GM21528 (cell line): Measurements from ENCODE around the gene ZCCHC8.
"Not testable (repeated sequence)": the region's sequence is repeated elsewhere in the genome, so short reads cannot be mapped to it uniquely, and the experiment has no call there.

Experiments used
- ATAC-seq: cut with Tn5 transposase; IDR thresholded peaks from one replicate; pipeline ENCODE4 v1.9.1; 2021; ENCODE audit warnings: mild to moderate bottlenecking, moderate library complexity; ENCODE audit not compliant: unreplicated experiment, low FRiP score

ZCCHC8 gene

DNA sequence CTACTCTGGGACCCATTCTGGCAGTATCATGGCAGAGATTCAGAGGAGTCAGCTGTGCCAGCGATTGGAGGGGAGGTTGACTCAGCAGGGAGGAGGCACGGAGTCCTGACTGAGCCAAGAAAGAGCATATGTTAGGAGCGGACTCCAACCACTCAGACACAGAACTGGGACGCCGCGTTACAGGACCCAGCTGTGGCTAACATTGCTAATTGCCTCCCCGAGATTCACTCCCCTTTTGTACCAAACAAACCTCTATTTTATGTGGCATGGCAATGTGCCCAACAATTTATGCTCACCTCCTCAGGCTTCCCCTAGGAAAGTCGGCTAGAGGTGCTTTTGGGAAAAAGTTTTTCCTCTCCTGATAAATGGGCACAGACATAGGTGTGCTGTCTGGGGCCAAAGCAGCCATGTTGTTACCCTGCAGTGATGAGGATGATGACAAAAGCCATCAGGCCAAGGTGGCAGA is 63.0 kb downstream of the ZCCHC8 start:
- no peak for ATAC-seq

DNA sequence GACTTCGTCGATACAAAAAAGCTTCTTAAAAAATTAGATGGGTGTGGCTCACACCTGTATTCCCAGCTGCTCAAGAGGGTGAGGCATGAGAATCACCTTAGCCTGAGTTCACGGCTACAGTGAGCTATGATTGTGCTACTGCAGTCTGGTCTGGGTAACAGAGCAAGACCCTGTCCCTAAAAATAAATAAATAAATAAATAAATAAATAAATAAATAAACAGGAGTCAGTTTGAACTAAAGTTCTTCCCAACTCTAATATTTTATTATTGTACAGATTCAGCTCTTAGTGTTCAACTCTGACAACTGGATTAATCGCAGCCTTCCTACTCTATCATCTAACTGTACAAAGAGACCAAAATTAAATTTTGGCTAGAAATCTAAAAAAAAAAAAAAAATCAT is 65.5 kb downstream of the ZCCHC8 start:
- no peak for ATAC-seq

DNA sequence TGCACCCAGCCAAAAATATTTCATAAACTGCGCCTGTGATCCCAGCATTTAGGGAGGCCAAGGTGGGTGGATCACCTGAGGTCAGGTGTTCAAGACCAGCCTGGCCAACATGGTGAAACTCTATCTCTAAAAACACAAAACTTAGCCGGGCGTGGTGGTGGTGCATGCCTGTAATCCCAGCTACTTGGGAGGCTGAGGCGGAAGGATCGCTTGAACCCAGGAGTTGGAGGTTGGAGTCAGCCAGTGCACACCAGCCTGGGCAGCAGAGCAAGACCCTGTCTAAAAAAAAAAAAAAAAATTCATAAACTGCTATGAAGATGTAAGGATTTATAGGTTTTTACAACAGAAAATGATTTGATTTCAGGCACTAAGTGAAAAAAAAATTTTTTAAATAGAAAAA is 71.7 kb downstream of the ZCCHC8 start:
- ATAC-seq = not testable (repeated sequence)

DNA sequence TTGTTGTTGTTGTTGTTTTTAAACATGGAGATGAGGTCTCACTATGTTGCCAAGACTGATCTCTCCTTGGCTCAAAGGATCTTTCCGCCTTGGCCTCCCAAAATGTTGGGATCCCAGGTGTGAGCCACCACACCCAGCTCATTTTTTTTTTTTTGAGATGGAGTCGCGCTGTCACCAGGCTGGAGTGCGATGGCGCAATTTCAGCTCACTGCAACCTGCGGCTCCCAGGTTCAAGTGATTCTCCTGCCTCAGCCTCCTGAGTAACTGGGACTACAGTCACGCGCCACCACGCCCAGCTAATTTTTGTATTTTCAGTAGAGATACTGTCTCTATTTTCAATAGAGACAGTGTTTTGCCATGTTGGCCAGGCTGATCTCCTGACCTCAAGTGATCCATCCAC is 73.3 kb downstream of the ZCCHC8 start:
- ATAC-seq = no peak

DNA sequence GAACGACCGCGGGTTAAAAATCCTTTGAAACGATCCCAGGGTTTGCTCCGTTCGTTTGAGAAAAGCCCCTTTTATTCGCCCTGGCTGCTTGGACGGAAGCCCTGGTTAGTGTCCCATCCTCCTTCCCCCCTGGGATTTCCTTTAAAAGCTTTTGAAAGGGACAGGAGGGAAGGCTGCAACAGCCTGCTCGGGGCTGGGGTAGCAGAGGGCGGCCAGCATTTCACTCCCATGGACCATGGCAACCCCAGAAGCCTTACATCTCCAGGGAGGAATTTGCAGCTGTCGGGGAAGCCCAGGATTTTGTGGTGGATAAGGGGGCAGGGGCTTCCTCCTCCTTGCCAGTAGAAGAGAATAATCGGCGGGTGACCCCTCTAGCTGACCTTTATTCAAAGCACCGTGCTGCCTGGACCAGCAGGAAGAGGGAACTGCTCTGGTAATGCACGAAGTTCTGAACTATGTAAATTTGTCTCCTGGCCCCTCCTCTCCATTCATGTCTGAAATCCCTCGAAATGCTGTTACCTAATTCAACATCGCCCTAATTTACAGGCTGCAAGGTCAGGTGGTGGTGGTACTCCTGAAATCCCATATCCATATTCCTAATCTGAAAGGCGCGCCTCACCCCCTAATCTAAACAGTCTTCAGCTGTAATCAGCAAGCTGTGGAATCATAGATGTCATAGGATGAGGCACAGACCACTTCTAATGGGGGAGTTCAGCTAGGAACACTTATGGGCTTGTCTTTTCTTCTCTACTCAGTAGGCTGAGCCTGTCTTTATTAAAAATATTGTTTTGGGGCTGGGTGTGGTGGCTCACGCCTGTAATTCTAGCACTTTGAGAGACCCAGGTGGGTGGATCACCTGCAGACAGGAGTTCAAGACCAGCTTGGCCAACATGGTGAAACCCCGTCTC is 77.2 kb downstream of the ZCCHC8 start:
- no peak for ATAC-seq

DNA sequence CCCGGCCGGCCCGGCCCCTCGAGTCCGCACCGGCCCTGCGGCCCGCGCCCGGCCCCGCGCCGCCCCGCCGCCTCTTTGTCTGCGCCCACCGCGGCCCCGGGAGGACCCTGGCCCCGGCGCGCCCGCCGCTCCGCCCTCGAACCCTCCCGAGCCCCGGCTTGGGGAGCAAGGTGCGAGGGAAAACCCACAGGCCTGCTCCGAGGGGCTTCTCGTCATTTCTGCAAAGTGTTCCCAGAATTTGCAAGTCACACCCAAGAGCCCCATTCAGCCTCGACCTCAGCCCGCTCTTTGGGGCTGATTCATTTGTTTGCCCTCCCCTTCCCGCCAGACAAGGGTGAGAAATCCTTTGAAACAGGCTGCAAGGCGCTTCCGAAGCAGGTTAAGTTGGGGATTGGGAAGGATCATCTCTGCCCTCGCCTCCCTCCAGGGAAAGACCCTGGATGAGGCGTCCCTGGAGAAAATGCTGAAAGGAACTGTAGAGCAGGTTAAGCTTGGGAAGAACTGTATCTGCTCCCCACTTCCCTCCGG is 77.9 kb downstream of the ZCCHC8 start:
- ATAC-seq = peak; percentile 13

DNA sequence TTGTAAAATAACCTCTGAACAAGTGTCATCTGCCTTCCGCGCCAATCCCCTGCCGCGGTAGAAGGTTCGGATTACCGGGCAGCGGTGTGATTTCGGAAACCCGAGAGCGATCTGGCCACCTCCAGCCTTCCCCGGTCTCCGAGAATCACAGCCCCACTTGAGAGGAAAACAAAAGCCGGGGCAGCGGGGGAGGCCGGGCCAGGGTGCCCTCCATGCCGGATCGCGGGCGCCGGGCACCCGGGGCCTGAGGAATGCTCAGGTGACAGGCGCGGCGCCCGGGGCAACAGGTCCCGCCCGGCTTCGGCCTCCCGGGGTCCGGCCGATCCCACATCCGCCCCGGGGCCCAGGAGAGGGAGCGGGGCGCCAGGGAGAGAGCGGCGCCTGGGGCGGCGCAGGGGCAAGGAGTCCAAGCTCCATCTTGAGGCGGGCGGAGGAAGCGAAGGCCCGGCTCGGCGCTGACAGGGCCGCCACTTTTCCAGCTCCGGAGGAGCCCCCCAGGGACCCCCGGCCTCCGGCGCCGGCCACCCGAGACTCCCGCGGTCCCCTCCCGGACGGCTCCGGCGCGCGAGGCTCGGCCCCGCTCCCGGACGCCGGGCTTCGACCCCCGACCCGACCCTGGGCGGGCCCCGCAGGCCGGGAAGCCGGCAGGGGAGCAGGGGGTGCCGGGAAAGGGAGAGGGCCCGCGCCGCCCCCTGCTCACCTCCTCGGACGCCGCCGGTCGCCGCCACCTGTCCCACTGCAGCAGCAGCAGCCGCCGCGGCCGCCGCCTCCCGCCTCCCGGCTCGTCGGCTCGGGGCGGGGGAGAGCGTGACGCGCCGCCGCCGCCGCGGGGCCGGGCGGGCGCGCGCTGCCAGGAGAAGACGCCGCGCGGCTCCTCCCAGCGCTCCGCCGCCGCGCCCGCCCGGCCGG is 78.7 kb downstream of the ZCCHC8 start, which contains the start of gene CLIP1:
TSS of gene CLIP1 (minus strand) at position 849 of the 909 bp plus-strand sequence. CDS start 42,217 bp downstream, outside the sequence.
- ATAC-seq = peak; percentile 63
